OCI-LY7 (cell line): ENCODE results near the gene KLHDC8B. TPM values are rescaled to one million over a fixed set of nuclear protein-coding genes. Genes with fewer than 3 reads are reported as not detected.

ENCODE experiments used
- BruUV-seq: library from RNA; stranded (reverse); fragments of 400-500 nt; replicated peaks from 2 replicates; lab custom pipeline; 2021; lab: Mats Ljungman, UMichigan
- CTCF ChIA-PET: fragments of 300-600 bp; sonication (Branson Sonifier 250); formaldehyde crosslinking; loops from one replicate; lab custom pipeline; 2022; ENCODE audit warnings: antibody characterized with exemption; ENCODE audit not compliant: unreplicated experiment; lab: Charles Lee
- POLR2A ChIA-PET: fragments of 300-600 bp; sonication (Branson Sonifier 250); formaldehyde crosslinking; loops from one replicate; lab custom pipeline; 2022; ENCODE audit warnings: antibody characterized with exemption; lab: Charles Lee
- DNase-seq: peaks from one replicate; pipeline ENCODE4 v3.0.0-alpha.2; 2015; ENCODE audit warnings: low spot score
- H2AFZ ChIP-seq: fragments of 200-600 bp; sonication (generic), shearing (Covaris generic); 2 replicates; pipeline ENCODE4 v1.6.1; 2014; ENCODE audit warnings: mild to moderate bottlenecking, antibody characterized with exemption, low read length, moderate library complexity
- H3K27ac ChIP-seq: fragments of 200-600 bp; sonication (generic); 2 replicates; pipeline ENCODE4 v1.5.1; 2014; ENCODE audit warnings: mixed run types, low read depth, mild to moderate bottlenecking, moderate library complexity, low read length, inconsistent platforms; ENCODE audit not compliant: poor library complexity, severe bottlenecking
- H3K36me3 ChIP-seq: fragments of 200-600 bp; sonication (generic); 2 replicates; pipeline ENCODE4 v1.6.1; 2014; ENCODE audit warnings: mild to moderate bottlenecking, antibody characterized with exemption, low read length, moderate library complexity, mixed read lengths; ENCODE audit not compliant: insufficient read depth
- H3K4me1 ChIP-seq: fragments of 200-600 bp; sonication (generic); 2 replicates; pipeline ENCODE4 v1.5.1; 2014; ENCODE audit warnings: mild to moderate bottlenecking, low read length; ENCODE audit not compliant: insufficient read depth, poor library complexity, severe bottlenecking
- H3K4me2 ChIP-seq: fragments of 200-600 bp; sonication (generic); 2 replicates; pipeline ENCODE4 v1.6.1; 2014; ENCODE audit warnings: mild to moderate bottlenecking, low read length
- H3K4me3 ChIP-seq: fragments of 200-600 bp; sonication (generic); 2 replicates; pipeline ENCODE4 v1.5.1; 2014; ENCODE audit warnings: mild to moderate bottlenecking, low read depth, low read length; ENCODE audit not compliant: poor library complexity, severe bottlenecking
- H3K79me2 ChIP-seq: fragments of 200-600 bp; sonication (generic); 2 replicates; pipeline ENCODE4 v1.6.1; 2016; ENCODE audit warnings: low read depth, mild to moderate bottlenecking, low read length, moderate library complexity, mixed read lengths; ENCODE audit not compliant: insufficient read depth
- H3K9me2 ChIP-seq: fragments of 200-600 bp; sonication (generic); 2 replicates; pipeline ENCODE4 v1.6.1; 2016; ENCODE audit warnings: mild to moderate bottlenecking, low read length, mixed read lengths; ENCODE audit not compliant: insufficient read depth
- H3K9me3 ChIP-seq: fragments of 200-600 bp; sonication (generic); 2 replicates; pipeline ENCODE4 v1.6.1; 2014; ENCODE audit warnings: mild to moderate bottlenecking, mixed run types, low read length, mixed read lengths
- H4K20me1 ChIP-seq: fragments of 200-600 bp; sonication (generic); 2 replicates; pipeline ENCODE4 v1.6.1; 2014; ENCODE audit warnings: mild to moderate bottlenecking, antibody characterized with exemption, low read length, moderate library complexity, mixed read lengths; ENCODE audit not compliant: insufficient read depth
- EZH2phosphoT487 ChIP-seq: fragments of 200-600 bp; sonication (generic); IDR thresholded peaks from 2 replicates; pipeline ENCODE4 v1.6.1; 2018; ENCODE audit warnings: low read depth, borderline replicate concordance, mild to moderate bottlenecking, mixed run types, antibody characterized with exemption, low read length, moderate library complexity, mixed read lengths
- intact Hi-C: fragments of 100-400 bp; cut with micrococcal nuclease; formaldehyde crosslinking; loops from one replicate; pipeline ENCODE4 v1.10.0; 2022; ENCODE audit not compliant: unreplicated experiment
- total RNA-seq, 2 experiments: library from RNA; depleted of rRNA in 1 of 2; stranded (reverse); fragments of >200 nt in 1 of 2; shearing (Covaris generic) in 1 of 2; gene quantifications; 2 replicates each; pipeline ENCODE4 v1.2.3, GENCODE V29; 2014 to 2022
- TF ChIP-seq, protein P1 (sequence below): fragments of 200-600 bp; sonication (generic); conservative IDR thresholded peaks from 2 replicates; pipeline ENCODE4 v1.5.1; 2014; ENCODE audit warnings: mild to moderate bottlenecking, antibody characterized with exemption, low read length, moderate library complexity, mixed read lengths

Gene KLHDC8B
- total RNA-seq, 2 experiments from 2014 or later = 0.69 to 0.91 TPM

DNA sequence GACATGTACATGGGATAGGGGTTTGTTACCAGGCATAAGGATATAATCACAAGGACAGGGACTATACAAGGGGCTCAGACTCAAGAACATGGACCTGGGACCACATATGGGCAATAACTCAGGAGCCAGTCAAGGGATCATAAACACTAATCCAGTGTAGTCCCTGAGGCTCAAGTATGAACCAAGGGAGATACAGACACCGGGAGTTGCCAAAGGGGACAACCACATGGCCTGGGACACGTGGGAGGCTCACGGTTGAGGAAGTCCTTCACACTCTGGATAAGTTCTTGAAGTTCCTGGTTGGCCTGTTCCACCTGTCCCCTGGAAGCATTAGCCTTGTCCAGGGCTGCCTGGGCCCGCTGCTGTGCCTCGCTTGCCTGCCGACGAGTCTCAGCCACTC is 48.9 kb upstream of the KLHDC8B start:
- BruUV-seq = no TSS peak
- no peaks in the 10 kb centered on the region for H3K9me3 ChIP-seq
- peaks cover 18% of the 10 kb centered on the region for H3K79me2 ChIP-seq
- H3K27ac ChIP-seq = no peak overlapping the region
- H3K4me1 ChIP-seq = peaks cover 22% of the 10 kb centered on the region
- H3K36me3 ChIP-seq = peaks cover 16% of the 10 kb centered on the region
- intact Hi-C loops = no loop called here
- DNase-seq = no peak
- POLR2A ChIA-PET = no interaction called here
- H3K4me3 ChIP-seq = no peak overlapping the region
- no peak overlapping the region for H2AFZ ChIP-seq
- H4K20me1 ChIP-seq = no peaks in the 10 kb centered on the region
- H3K4me2 ChIP-seq = no peak overlapping the region
- CTCF ChIA-PET = no interaction called here
- H3K9me2 ChIP-seq = no peaks in the 10 kb centered on the region
- TF ChIP-seq, protein P1, sequence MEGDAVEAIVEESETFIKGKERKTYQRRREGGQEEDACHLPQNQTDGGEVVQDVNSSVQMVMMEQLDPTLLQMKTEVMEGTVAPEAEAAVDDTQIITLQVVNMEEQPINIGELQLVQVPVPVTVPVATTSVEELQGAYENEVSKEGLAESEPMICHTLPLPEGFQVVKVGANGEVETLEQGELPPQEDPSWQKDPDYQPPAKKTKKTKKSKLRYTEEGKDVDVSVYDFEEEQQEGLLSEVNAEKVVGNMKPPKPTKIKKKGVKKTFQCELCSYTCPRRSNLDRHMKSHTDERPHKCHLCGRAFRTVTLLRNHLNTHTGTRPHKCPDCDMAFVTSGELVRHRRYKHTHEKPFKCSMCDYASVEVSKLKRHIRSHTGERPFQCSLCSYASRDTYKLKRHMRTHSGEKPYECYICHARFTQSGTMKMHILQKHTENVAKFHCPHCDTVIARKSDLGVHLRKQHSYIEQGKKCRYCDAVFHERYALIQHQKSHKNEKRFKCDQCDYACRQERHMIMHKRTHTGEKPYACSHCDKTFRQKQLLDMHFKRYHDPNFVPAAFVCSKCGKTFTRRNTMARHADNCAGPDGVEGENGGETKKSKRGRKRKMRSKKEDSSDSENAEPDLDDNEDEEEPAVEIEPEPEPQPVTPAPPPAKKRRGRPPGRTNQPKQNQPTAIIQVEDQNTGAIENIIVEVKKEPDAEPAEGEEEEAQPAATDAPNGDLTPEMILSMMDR = no peak
- TF ChIP-seq EZH2phosphoT487 = no peak

DNA sequence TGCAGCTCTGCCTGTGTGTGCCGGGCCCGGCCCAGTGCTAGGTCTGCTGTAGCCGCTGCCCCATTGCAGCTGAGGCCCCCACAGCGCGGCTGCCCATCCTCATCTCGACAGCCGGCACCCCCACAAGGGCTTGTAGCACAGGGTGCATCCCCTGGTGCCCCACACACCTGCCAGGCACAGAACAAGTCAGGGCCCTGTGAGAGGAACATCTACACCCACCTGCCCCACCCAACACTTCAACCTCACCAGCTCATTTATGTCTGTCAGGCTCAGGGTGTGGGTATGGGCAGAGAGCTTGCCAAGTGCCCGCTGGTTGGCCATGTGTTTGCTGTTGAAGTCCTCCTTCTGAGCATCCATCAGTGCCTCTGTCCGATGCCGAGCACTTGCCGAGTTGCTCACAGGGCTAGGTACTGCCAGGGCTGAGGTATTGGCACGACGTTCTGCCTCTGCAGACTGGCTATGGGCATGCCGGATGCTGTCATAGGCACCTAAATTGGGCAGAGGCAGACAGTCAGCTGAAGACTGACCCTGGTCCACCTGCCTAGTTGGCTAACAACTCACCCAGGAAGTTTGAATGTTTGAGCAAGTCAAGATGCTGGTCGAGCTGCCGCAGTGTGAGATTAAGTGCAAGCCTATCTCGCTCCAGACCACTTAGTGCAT is 48.4 kb upstream of the KLHDC8B start:
- Histone ChIP-seq H3K27ac (no peak overlapping the region), H3K4me3 (no peak overlapping the region), H3K79me2 (peaks cover 18% of the 10 kb centered on the region), H4K20me1 (no peaks in the 10 kb centered on the region), H3K36me3 (peaks cover 10% of the 10 kb centered on the region), H3K4me2 (no peak overlapping the region), H3K9me3 (no peaks in the 10 kb centered on the region), H2AFZ (no peak overlapping the region), H3K4me1 (peaks cover 22% of the 10 kb centered on the region), H3K9me2 (no peaks in the 10 kb centered on the region)
- no peak for DNase-seq
- ChIA-PET CTCF (no interaction called here), POLR2A (no interaction called here)
- TF ChIP-seq EZH2phosphoT487 = no peak
- TF ChIP-seq, protein P1 = no peak
- no TSS peak for BruUV-seq
- intact Hi-C loops = no loop called here

GRCh38 chr3:49123687-49124086 is 47.7 kb upstream of the KLHDC8B start:
- Histone ChIP-seq H3K36me3 (peaks cover 4% of the 10 kb centered on the region), H3K4me2 (no peak overlapping the region), H3K27ac (no peak overlapping the region), H3K9me3 (no peaks in the 10 kb centered on the region), H3K9me2 (no peaks in the 10 kb centered on the region), H4K20me1 (no peaks in the 10 kb centered on the region), H3K79me2 (peaks cover 16% of the 10 kb centered on the region), H3K4me1 (peaks cover 24% of the 10 kb centered on the region), H2AFZ (no peak overlapping the region), H3K4me3 (no peak overlapping the region)
- ChIA-PET CTCF (no interaction called here), POLR2A (no interaction called here)
- intact Hi-C loops = no loop called here
- TF ChIP-seq, protein P1 = no peak
- no peak for TF ChIP-seq EZH2phosphoT487
- DNase-seq = no peak
- no TSS peak for BruUV-seq
